ENCODE results near the gene MRPL4.

MRPL4 gene

GRCh38 chr19:10270616-10271394 lies 18.8 kb downstream of the MRPL4 start, which contains the start of gene ICAM1:
TSS of gene ICAM1 (plus strand) at chr19:10271120. CDS start at chr19:10271160, 40 bp downstream.
- DNase-seq = no peak
- peaks cover 62% of the 10 kb centered on the region for H3K27me3 ChIP-seq
- H3K4me1 ChIP-seq = no peaks in the 10 kb centered on the region
- H3K36me3 ChIP-seq = no peaks in the 10 kb centered on the region
- no peak for TF ChIP-seq CTCF (IDR thresholded peaks at IDR 0.05; ENCODE audit: low read depth, low read length)
- H3K9me3 ChIP-seq = no peaks in the 10 kb centered on the region
- H3K4me3 ChIP-seq (ENCODE audit: low read depth, low read length) = no peak within 1 kb of the TSS

GRCh38 chr19:10271543-10272086 lies 19.6 kb downstream of the MRPL4 start:
- no peak overlapping the region for H3K4me3 ChIP-seq (ENCODE audit: low read depth, low read length)
- H3K9me3 ChIP-seq = no peaks in the 10 kb centered on the region
- H3K27me3 ChIP-seq = peaks cover 70% of the 10 kb centered on the region
- H3K4me1 ChIP-seq = no peaks in the 10 kb centered on the region
- no peaks in the 10 kb centered on the region for H3K36me3 ChIP-seq
- DNase-seq = no peak
- no peak for TF ChIP-seq CTCF (IDR thresholded peaks at IDR 0.05; ENCODE audit: low read depth, low read length)

GRCh38 chr19:10274589-10274988 lies 22.6 kb downstream of the MRPL4 start:
- Histone ChIP-seq H3K4me1 (no peaks in the 10 kb centered on the region), H3K36me3 (no peaks in the 10 kb centered on the region), H3K4me3 (ENCODE audit: low read depth, low read length) (no peak overlapping the region), H3K27me3 (peaks cover 78% of the 10 kb centered on the region), H3K9me3 (no peaks in the 10 kb centered on the region)
- TF ChIP-seq CTCF (IDR thresholded peaks at IDR 0.05; ENCODE audit: low read depth, low read length) = no peak
- DNase-seq = no peak

DNA sequence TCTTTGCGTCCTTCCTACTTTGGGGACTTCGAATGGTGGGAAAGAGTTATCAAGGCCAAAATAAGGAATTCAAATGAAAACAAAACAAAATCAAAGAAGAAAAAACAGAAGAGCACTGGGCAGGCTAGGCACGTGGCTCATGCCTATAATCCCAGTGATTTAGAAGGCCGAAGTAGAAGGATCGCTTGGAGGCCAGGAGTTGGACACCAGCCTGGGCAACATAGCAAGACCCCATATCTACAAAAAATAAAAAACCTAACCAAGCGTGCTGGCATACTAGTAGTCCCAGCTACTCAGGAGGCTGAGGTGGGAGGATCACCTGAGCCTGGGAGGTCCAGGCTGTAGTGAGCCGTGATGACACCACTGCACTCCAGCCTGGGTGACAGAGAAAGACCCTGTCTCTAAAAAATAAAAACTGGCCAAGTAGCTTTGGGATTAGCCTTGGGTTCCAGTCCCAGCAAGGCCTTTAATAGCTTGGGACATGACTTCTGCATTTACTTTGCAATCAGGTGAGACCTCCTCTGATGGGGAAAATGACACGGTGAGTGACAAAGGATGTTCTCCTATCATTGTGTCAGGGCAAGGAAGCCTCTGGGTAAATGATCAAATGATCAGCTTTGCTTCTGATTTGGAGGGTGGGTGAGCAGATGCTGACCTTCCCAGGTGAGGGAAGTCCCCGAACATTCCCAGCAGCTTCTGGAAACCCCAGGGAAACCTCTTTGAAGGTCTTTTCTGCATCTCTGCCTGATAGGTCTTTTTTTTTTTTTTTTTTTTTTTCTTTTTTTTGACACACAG lies 26.0 kb downstream of the MRPL4 start:
- no peaks in the 10 kb centered on the region for H3K36me3 ChIP-seq
- DNase-seq = no peak
- H3K4me3 ChIP-seq (ENCODE audit: low read depth, low read length) = no peak overlapping the region
- no peaks in the 10 kb centered on the region for H3K9me3 ChIP-seq
- peaks cover 44% of the 10 kb centered on the region for H3K27me3 ChIP-seq
- H3K4me1 ChIP-seq = no peaks in the 10 kb centered on the region
- TF ChIP-seq CTCF (IDR thresholded peaks at IDR 0.05; ENCODE audit: low read depth, low read length) = no peak

DNA sequence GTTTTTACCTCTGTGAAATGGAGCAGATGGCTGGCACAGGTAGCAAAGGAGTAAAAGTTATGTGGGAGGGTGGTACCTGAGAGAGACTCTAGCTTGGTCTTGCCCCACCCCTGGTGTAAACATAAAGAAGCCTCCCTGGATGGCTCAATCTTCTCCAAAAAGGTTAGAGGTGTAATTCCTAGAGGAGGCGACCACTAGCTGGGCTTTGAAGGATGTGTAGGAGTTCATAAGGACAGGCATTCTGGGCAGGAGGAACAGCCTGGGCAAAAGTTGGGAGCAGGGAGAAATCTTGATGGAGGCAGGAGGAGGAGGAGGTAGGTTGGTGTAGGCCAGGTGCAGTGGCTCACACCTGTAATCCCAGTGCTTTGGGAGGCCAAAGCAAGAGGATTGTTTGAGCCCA lies 26.9 kb downstream of the MRPL4 start:
- H3K36me3 ChIP-seq = no peaks in the 10 kb centered on the region
- peaks cover 36% of the 10 kb centered on the region for H3K27me3 ChIP-seq
- H3K4me3 ChIP-seq (ENCODE audit: low read depth, low read length) = no peak overlapping the region
- TF ChIP-seq CTCF (IDR thresholded peaks at IDR 0.05; ENCODE audit: low read depth, low read length) = no peak
- DNase-seq = no peak
- H3K4me1 ChIP-seq = no peaks in the 10 kb centered on the region
- H3K9me3 ChIP-seq = no peaks in the 10 kb centered on the region

Data from BE2C (cell line).